ENCODE data around the gene CCDC32.

DNA sequence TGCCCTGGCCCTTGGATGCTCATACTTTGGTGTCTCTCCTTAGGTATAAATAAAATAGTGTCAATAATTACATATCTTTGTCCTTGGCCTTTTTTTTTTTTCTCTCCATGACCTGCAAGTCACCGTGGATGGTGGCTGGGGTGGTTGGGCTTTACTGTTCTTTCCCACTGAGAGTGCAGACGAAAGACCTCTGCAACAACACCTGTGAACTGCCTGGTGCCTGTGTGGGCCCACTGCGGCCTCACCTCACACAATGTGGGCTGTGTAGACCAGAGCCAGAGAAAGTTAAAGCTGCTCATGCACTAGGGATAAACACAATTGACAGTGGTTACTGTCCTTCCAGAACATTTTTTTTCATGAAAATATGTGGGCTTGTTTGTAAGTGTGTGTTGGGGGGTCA is 39.0 kb downstream of the CCDC32 start:
- TF ChIP-seq POLR2AphosphoS5 (IDR thresholded peaks at IDR 0.05; ENCODE audit: low read depth, low read length) (no peak), EZH2 (IDR thresholded peaks at IDR 0.05; ENCODE audit: low read depth, low read length, severe bottlenecking) (no peak)
